ENCODE measurements around the gene DGKI.
"Not testable (repeated sequence)": the region's sequence is repeated elsewhere in the genome, so short reads cannot be mapped to it uniquely, and the experiment has no call there.

Gene DGKI

DNA sequence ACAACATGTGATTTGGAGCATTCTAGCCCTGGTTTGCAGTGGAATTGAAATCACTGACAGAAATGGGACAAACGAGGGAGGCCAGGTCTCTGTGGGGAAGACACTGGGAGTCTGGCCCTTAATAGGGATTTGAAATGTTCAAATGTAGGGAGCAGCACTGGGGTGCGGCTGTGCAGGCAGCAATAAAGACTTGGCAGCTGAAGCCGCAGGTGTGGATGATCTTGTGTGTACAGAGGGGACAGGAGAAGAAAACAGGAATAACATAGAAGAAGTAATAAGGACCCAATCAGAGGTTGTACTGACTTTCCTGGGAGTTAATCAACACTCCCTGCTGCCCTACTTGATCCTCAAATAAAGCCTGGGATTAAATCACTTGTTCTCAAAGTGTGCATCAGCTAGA, 375.6 kb downstream of the DGKI start:
- no peak overlapping the region for H3K4me3 Mint-ChIP-seq
- H3K4me1 Mint-ChIP-seq (ENCODE audit: low read depth): no peaks in the 10 kb centered on the region
- H3K27ac Mint-ChIP-seq: no peak overlapping the region
- H3K36me3 Mint-ChIP-seq: no peaks in the 10 kb centered on the region
- no peaks in the 10 kb centered on the region for H3K27me3 Mint-ChIP-seq
- H3K9me3 Mint-ChIP-seq (ENCODE audit: low read depth): no peaks in the 10 kb centered on the region

DNA sequence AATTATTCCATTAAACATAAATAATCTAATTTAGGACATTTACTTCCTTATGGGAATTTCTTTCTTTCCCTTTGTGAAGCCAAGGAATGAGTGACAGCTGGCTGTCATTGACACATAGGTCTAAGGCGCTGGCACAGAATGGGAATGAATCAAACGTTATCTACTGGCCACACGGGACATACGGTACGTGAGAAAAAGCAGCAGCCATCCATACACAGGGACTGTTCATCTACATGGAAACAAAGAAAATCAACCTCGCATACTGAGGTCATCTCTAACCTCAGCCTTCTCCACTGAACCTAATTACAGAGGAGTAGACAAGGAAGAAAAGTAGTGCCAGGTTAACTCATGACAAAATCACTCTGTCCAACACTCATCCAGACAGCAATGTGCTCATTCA, 376.9 kb downstream of the DGKI start:
- Mint-ChIP-seq H3K27ac (no peak overlapping the region), H3K9me3 (ENCODE audit: low read depth) (no peaks in the 10 kb centered on the region), H3K36me3 (no peaks in the 10 kb centered on the region), H3K4me3 (no peak overlapping the region), H3K4me1 (ENCODE audit: low read depth) (no peaks in the 10 kb centered on the region), H3K27me3 (no peaks in the 10 kb centered on the region)

DNA sequence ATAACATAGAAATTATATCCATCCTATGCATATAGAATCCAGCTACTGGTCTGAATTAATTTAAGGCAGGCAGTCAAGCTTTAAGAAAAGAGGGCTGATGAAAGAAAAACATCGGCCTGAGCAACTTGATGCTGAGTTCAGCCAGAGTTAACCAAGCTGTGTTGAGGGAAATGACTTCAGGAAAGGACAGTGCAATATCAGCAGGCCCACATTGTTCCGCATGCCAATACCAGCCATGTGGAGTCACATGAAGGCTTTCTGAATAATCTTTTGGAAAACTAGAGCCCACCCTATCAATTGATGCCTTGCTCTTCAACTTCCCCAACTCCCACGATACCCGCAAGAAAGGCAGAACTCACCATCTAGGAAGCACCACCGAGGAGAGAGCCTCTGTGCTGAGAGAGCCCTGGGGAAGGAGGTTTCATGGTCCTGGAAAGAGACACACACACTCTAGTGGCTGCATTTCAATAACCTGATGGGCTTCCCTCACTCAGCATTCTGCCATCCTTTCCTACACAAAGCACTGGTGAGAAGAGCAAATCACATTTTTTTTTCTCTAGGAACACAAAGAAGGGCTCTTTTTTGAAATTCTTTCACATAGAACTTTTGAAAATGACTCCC, 377.5 kb downstream of the DGKI start:
- Mint-ChIP-seq H3K36me3 (no peaks in the 10 kb centered on the region), H3K4me1 (ENCODE audit: low read depth) (no peaks in the 10 kb centered on the region), H3K27ac (no peak overlapping the region), H3K4me3 (no peak overlapping the region), H3K27me3 (no peaks in the 10 kb centered on the region), H3K9me3 (ENCODE audit: low read depth) (no peaks in the 10 kb centered on the region)

DNA sequence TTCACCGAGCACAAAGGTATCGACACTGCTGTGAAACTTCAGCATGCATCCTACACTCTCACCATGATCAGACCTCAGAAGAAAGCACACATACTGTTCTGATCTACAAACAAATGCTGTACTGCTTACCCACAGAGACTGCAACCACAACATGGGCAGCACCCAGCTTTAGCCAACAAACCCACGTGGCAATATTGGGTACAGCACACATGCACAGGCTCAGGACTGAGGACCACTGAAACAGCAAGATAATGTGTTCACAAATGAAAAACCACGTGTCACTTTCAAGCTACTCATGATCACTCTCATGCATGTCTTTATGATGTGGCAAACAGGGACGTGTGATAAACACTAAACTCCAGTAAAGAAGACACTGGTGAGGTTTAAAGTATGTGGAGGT, 383.9 kb downstream of the DGKI start:
- Mint-ChIP-seq H3K4me3 (no peak overlapping the region), H3K9me3 (ENCODE audit: low read depth) (no peaks in the 10 kb centered on the region), H3K4me1 (ENCODE audit: low read depth) (no peaks in the 10 kb centered on the region)

DNA sequence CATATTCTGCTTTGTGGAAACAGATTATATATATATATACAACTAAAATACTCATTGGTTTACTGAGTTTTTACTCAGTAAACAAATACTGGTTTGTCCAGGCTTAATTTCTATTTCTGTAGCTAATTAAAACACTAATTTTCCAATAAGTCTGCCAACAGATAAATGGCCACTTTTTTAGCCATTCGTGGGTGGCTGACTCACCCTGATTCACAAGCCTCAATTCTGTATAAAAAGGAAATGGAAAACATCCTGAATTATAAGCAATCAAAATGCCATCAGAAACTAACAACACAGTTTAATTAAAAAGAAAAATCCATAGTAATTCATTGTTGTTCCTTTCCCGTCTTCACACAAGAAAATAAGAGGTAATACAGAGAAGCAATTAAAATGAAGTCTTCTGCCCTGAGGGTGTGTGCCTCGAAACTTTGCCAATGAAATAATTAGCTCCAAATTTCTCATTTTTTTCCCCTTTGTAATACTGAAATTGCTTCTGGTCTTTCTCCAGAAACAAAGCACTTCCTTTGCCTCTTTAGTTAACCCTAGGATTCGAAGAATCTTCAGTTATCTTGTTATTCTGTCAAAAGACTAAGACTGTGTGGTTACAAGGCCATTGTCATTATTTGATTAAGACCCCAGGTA, 384.6 kb downstream of the DGKI start:
- Mint-ChIP-seq H3K27me3 (peaks cover 5% of the 10 kb centered on the region), H3K4me3 (no peak overlapping the region), H3K9me3 (ENCODE audit: low read depth) (no peaks in the 10 kb centered on the region), H3K36me3 (no peaks in the 10 kb centered on the region), H3K4me1 (ENCODE audit: low read depth) (no peaks in the 10 kb centered on the region), H3K27ac (no peak overlapping the region)

More for the DNA sequence above, 383.9 kb downstream of the DGKI start:
- Mint-ChIP-seq H3K27ac (no peak overlapping the region), H3K36me3 (no peaks in the 10 kb centered on the region), H3K27me3 (peaks cover 5% of the 10 kb centered on the region)

DNA sequence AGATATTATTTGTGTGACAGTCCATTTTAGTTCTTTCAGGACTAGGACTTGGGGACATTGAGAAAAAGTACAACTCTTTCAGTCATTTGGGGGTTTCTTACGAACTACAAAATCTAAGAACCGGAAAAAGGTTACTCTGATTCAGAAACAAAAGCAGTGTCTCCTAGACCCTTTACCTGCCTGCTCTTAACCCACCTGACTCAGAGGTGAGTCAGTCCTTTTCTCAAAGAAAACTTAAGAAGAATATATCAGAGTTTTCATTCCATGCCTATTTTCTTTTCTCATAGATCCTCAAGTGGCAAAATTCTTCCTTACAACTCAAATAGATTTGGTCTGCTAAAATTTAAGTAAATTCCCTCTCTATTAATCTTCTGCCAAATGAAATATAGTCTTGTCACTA, 388.4 kb downstream of the DGKI start:
- Mint-ChIP-seq H3K27ac (no peak overlapping the region), H3K27me3 (peaks cover 7% of the 10 kb centered on the region), H3K4me1 (ENCODE audit: low read depth) (no peaks in the 10 kb centered on the region), H3K9me3 (ENCODE audit: low read depth) (no peaks in the 10 kb centered on the region), H3K36me3 (no peaks in the 10 kb centered on the region), H3K4me3 (no peak overlapping the region)

DNA sequence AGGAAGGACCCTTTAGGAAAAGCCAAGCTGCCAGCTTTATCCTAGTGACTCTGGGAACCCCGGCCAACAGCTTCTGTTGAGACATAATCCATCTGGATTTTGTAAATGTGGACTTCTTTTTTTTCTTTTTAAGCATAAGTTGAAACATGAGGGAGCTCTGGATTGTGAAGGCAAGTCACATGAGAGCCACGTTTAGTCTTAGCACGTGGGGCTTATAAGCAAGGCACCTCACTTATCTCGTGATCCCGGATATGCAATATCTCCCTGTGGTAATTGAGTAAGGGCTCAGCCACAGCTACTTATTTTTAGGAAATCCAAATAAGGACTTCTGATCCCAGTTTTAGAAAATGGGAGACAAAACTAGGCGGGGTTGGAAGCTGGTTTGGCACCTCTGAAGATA, 392.0 kb downstream of the DGKI start:
- Mint-ChIP-seq H3K36me3 (no peaks in the 10 kb centered on the region), H3K4me3 (no peak overlapping the region), H3K27me3 (peaks cover 5% of the 10 kb centered on the region), H3K9me3 (ENCODE audit: low read depth) (no peaks in the 10 kb centered on the region), H3K27ac (no peak overlapping the region), H3K4me1 (ENCODE audit: low read depth) (no peaks in the 10 kb centered on the region)

DNA sequence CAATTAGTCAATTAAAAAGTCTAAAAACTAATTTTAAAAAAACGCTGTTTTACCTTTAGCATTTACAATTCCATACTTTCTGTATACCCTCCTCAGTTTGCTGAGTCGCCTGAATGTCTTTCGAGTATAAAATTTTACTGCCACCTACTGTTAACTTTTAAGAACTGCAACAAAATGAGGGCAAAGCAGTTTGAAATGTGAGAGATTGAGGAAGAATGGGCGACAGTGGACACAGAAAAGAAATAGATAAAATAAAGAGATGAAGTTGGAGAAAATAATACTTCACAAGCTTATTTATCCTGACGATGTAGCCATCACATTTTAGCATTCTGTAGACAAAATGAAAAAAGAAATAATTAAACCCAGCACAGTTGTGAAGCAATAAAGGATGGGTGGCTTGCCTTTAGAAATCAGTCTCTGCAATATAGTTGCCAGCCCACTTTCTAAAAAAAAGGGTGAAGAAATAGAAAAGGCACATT, 392.5 kb downstream of the DGKI start:
- Mint-ChIP-seq H3K36me3 (no peaks in the 10 kb centered on the region), H3K4me3 (no peak overlapping the region), H3K9me3 (ENCODE audit: low read depth) (no peaks in the 10 kb centered on the region), H3K27ac (no peak overlapping the region), H3K4me1 (ENCODE audit: low read depth) (no peaks in the 10 kb centered on the region), H3K27me3 (peaks cover 3% of the 10 kb centered on the region)

DNA sequence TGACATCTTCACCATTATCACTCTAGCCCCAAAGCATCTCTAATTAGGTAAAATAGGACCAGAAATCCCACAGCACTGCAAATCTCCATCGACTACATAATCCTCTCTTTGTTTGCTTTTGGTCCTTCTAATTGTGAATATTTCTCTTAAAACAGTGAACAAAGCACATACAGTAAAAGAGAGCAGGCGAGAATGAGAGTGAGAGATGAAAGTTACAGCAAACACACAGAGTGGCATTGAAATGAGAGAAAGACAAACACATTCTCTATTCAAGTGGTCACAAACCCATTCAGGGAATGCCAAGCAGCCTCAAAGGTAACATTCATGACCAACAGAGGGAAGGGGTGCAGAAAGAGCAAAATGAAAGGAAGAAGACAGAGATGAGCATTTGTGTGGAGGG, 393.4 kb downstream of the DGKI start:
- no peaks in the 10 kb centered on the region for H3K9me3 Mint-ChIP-seq (ENCODE audit: low read depth)
- H3K36me3 Mint-ChIP-seq: no peaks in the 10 kb centered on the region
- no peak overlapping the region for H3K4me3 Mint-ChIP-seq
- H3K4me1 Mint-ChIP-seq (ENCODE audit: low read depth): no peaks in the 10 kb centered on the region
- peaks cover 2% of the 10 kb centered on the region for H3K27me3 Mint-ChIP-seq
- H3K27ac Mint-ChIP-seq: no peak overlapping the region

DNA sequence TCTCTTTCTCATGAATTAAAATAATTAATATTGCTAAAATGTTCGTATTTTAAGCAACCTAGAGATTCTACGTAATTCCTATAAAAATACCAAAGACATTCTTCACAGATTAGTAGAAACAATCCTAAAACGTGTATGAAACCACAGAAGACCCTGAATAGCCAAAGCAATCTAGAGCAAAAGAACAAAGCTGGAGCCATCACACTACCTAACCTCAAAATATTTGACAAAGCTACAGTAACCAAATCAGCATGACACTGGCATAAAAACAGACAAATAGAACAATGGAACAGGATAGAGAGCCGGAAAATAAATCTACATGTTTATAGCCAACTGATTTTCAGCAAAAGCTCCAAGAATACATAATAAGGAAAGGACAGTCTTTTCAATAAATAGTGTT, 397.8 kb downstream of the DGKI start:
- H3K27ac Mint-ChIP-seq: no peak overlapping the region
- H3K9me3 Mint-ChIP-seq (ENCODE audit: low read depth): no peaks in the 10 kb centered on the region
- no peak overlapping the region for H3K4me3 Mint-ChIP-seq
- no peaks in the 10 kb centered on the region for H3K4me1 Mint-ChIP-seq (ENCODE audit: low read depth)
- no peaks in the 10 kb centered on the region for H3K36me3 Mint-ChIP-seq
- peaks cover 2% of the 10 kb centered on the region for H3K27me3 Mint-ChIP-seq

DNA sequence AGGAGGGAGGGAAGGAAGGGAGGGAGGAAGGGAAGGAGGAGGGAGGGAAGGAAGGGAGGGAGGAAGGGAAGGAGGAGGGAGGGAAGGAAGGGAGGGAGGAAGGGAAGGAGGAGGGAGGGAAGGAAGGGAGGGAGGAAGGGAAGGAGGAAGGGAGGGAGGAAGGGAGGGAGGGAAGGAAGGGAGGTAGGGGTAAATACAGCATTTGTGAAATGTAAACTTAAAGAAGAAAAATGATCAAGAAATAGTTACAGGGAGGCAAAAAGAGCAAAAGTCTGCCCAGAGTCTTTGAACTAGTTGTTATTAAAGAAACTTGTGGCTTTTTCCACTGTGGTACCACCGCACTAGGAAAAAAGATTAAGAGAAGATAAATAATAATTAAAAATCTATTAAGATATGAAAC, 398.2 kb downstream of the DGKI start:
- H3K36me3 Mint-ChIP-seq; H3K4me1 Mint-ChIP-seq (ENCODE audit: low read depth); H3K9me3 Mint-ChIP-seq (ENCODE audit: low read depth); H3K4me3 Mint-ChIP-seq; H3K27me3 Mint-ChIP-seq; H3K27ac Mint-ChIP-seq: not testable (repeated sequence)

DNA sequence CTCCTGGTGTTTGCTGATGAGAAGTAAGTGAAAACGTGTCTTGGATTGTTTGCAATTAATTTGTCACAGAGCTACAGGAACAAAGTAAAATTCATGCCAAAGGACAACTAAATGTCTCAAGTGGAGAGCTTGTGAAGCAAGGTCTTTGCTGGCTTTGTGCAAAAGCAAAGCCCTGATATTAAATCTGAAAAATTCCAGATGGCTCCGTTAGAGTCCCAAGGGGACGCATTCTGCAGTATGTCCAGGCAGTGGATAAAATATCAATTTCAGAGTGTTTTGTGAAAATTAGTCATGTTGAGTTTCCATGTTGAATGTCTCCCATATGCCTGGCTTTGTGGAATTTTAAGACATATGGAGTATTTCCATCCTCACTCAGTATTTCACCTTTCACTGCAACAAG, 400.7 kb downstream of the DGKI start:
- Mint-ChIP-seq H3K9me3 (ENCODE audit: low read depth) (no peaks in the 10 kb centered on the region), H3K4me1 (ENCODE audit: low read depth) (no peaks in the 10 kb centered on the region), H3K36me3 (no peaks in the 10 kb centered on the region), H3K4me3 (no peak overlapping the region), H3K27ac (no peak overlapping the region), H3K27me3 (peaks cover 2% of the 10 kb centered on the region)

DNA sequence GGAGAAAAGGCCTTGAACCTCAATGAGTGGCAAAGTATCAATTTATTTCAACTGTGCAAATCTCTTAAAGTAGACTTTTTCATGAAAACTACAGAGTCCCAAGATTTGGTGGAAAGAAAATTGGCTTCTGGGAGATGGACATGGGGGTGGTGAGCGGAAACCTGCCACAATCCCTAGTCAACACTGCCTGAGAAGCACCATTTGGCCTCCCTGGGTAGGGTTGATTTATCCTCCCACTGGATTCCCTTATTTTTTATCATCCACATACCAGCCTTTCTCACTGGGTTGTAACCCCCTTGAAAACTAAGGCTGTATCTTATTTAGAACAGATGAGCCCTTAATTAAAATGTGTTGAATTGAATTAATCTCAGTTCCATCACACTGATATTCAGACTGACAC, 401.5 kb downstream of the DGKI start:
- Mint-ChIP-seq H3K9me3 (ENCODE audit: low read depth) (no peaks in the 10 kb centered on the region), H3K4me1 (ENCODE audit: low read depth) (no peaks in the 10 kb centered on the region), H3K27ac (no peak overlapping the region), H3K27me3 (peaks cover 2% of the 10 kb centered on the region), H3K36me3 (no peaks in the 10 kb centered on the region), H3K4me3 (no peak overlapping the region)

DNA sequence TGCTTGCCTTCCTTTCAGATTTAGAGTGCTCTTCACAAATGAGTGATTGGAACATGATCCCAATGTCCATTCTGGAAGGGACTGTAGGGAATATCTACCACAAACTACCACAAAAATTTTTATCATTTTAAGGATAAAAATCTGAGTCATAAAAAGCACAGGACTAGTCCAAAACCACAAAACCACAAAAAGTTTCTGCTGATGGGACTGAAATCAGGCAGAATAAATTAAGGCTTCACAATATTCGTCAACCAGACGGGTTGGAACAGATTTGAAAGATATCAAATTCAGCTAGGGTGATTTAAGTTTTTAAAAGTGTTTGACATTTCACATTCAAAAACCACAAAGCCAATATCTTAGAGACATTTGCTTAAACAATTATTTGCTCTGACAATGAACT, 403.2 kb downstream of the DGKI start:
- Mint-ChIP-seq H3K4me1 (ENCODE audit: low read depth) (no peaks in the 10 kb centered on the region), H3K36me3 (no peaks in the 10 kb centered on the region), H3K27me3 (peaks cover 2% of the 10 kb centered on the region)

DNA sequence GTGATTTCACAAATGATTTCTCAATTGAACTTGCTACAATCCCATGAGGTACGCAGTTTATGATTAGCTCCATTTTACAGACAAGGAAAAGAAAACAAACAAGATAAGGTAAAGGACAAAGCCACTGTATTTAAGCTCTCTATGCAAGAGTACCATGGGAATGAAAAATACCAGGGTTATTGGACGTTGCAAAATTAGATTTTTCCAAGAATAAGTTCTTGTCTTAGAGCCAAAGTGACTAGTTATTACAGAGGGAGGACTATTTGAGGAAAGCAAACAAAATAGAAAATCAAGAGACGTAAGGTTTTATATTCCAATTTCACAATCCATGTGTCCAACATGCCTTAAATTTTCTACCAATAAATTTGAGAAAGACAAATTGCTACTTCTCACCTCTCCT, 405.3 kb downstream of the DGKI start:
- Mint-ChIP-seq H3K4me1 (ENCODE audit: low read depth) (no peaks in the 10 kb centered on the region), H3K36me3 (no peaks in the 10 kb centered on the region), H3K27me3 (no peaks in the 10 kb centered on the region), H3K27ac (no peak overlapping the region), H3K9me3 (ENCODE audit: low read depth) (no peaks in the 10 kb centered on the region), H3K4me3 (no peak overlapping the region)

More for the DNA sequence above, 403.2 kb downstream of the DGKI start:
- Mint-ChIP-seq H3K27ac (no peak overlapping the region), H3K9me3 (ENCODE audit: low read depth) (no peaks in the 10 kb centered on the region), H3K4me3 (no peak overlapping the region)

All from activated naive CD8-positive, alpha-beta T cell (primary cell).